ENCODE measurements around the gene GPX4. TPM values are rescaled to one million over a fixed set of nuclear protein-coding genes. Genes with fewer than 3 reads are reported as not detected.
A peak's percentile ranks its signal among the peaks of the same experiment; 100 is the strongest.

GPX4 gene
- total RNA-seq, 1 donor from 2014 or later: 300 TPM

DNA sequence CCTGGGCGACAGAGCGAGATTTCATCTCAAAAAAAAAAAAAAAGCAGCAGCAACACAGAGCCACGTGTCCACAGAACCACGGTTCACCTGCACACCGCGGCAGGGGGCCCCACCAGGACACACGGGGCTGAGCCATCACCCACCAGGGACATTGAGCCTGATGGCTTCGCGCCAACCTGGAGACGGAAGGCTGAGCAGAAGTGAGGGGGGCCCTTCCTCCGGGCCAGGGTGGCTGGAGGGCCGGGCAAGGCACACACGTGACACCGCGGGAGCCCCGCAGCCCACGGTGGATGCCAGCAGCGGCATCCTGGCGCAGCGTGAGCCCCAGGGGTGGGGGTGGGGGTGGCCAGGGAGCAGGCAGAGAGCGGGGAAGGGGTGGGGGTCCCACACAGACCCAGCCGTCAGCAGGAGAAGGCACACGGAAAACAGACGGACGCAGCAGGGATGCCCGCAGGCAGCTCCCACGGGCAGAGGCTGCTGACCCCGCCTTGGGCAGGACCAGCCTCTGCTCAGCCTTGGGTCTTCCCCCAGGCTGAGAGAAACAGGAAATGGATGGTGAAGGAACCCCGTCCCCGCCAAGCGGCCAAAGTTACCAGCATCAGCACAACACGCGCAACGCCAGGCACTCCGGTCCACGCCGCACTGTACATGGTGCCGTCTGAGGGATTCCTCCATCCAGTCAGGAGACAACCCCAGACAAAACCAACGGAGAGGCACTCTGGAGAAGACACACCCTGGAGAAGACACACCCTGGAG, 36.7 kb downstream of the GPX4 start:
- H3K4me1 Mint-ChIP-seq: peaks cover 4% of the 10 kb centered on the region
- peaks cover 4% of the 10 kb centered on the region for H3K9me3 Mint-ChIP-seq
- H3K27me3 Mint-ChIP-seq (ENCODE audit: low read depth): no peaks in the 10 kb centered on the region
- DNase-seq (ENCODE audit: low read depth, low spot score): no peak
- no peak for TF ChIP-seq CTCF (conservative IDR thresholded peaks at IDR 0.05)
- no peak overlapping the region for H3K4me3 Mint-ChIP-seq
- H3K36me3 Mint-ChIP-seq (ENCODE audit: low read depth): peaks cover 31% of the 10 kb centered on the region
- no peak overlapping the region for H3K27ac Mint-ChIP-seq (ENCODE audit: unreplicated experiment)

- Mint-ChIP-seq H3K9me3 (peaks cover 4% of the 10 kb centered on the region), H3K4me3 (no peak overlapping the region)
These were observed 38.1 kb downstream of the GPX4 start for GRCh38 chr19:1141944-1142343.

GRCh38 chr19:1143828-1144399, 40.1 kb downstream of the GPX4 start:
- DNase-seq (ENCODE audit: low read depth, low spot score): no peak
- TF ChIP-seq CTCF (conservative IDR thresholded peaks at IDR 0.05): no peak
- peaks cover 31% of the 10 kb centered on the region for H3K36me3 Mint-ChIP-seq (ENCODE audit: low read depth)
- H3K27ac Mint-ChIP-seq (ENCODE audit: unreplicated experiment): no peak overlapping the region
- H3K4me3 Mint-ChIP-seq: no peak overlapping the region
- peaks cover 4% of the 10 kb centered on the region for H3K4me1 Mint-ChIP-seq
- H3K9me3 Mint-ChIP-seq: peaks cover 4% of the 10 kb centered on the region
- no peaks in the 10 kb centered on the region for H3K27me3 Mint-ChIP-seq (ENCODE audit: low read depth)

More at GRCh38 chr19:1141944-1142343, 38.1 kb downstream of the GPX4 start:
- H3K27ac Mint-ChIP-seq (ENCODE audit: unreplicated experiment): no peak overlapping the region
- peaks cover 4% of the 10 kb centered on the region for H3K4me1 Mint-ChIP-seq
- no peak for DNase-seq (ENCODE audit: low read depth, low spot score)
- peaks cover 31% of the 10 kb centered on the region for H3K36me3 Mint-ChIP-seq (ENCODE audit: low read depth)
- TF ChIP-seq CTCF (conservative IDR thresholded peaks at IDR 0.05): no peak
- no peaks in the 10 kb centered on the region for H3K27me3 Mint-ChIP-seq (ENCODE audit: low read depth)

GRCh38 chr19:1144741-1145140, 40.9 kb downstream of the GPX4 start:
- H3K9me3 Mint-ChIP-seq: peaks cover 4% of the 10 kb centered on the region
- DNase-seq (ENCODE audit: low read depth, low spot score): no peak
- no peaks in the 10 kb centered on the region for H3K27me3 Mint-ChIP-seq (ENCODE audit: low read depth)
- H3K36me3 Mint-ChIP-seq (ENCODE audit: low read depth): peaks cover 25% of the 10 kb centered on the region
- TF ChIP-seq CTCF (conservative IDR thresholded peaks at IDR 0.05): no peak
- H3K27ac Mint-ChIP-seq (ENCODE audit: unreplicated experiment): peak overlapping the region; percentile 57
- H3K4me3 Mint-ChIP-seq: no peak overlapping the region
- H3K4me1 Mint-ChIP-seq: peaks cover 4% of the 10 kb centered on the region

DNA sequence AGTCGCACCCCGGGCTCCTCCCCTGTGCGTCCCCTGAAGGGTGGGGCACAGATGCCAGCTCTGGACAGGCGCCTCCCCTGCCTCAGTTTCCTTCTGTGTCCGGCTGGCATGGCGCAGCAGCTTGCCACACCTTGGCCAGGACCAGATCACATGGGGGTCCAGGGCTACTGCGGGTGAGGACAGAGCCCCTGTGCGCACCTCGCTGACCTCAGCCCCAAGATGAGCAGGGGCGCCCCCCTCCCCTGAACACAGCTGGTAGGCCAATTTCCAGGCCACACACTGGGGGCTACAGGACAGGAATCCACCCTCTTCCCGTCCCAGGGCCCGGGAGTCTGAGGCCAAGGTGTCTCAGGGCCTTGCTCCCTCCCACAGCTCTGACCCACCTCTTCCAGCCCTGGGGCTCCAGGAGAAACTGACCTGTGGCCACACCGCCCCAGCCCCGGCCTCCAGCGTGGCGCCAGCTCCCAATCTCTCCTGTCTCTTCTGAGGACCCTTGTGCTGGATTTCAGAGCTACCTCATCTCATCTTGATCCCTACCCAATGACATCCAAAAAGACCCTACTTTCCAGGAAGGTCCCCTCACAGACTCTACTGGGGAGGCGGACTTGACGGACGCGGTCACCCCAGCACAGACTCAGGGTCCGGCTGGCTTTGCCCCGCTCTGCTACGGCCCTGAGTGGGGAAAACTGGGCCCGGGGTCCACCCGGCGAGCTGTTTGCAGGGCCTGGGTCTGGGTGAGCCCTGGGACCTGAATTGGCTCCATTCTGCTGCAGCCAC, 42.0 kb downstream of the GPX4 start:
- Mint-ChIP-seq H3K9me3 (peaks cover 4% of the 10 kb centered on the region), H3K27ac (ENCODE audit: unreplicated experiment) (no peak overlapping the region), H3K27me3 (ENCODE audit: low read depth) (no peaks in the 10 kb centered on the region), H3K36me3 (ENCODE audit: low read depth) (peaks cover 20% of the 10 kb centered on the region), H3K4me1 (peaks cover 4% of the 10 kb centered on the region), H3K4me3 (no peak overlapping the region)
- no peak for TF ChIP-seq CTCF (conservative IDR thresholded peaks at IDR 0.05)
- DNase-seq (ENCODE audit: low read depth, low spot score): no peak
